Activated T-cell treated with anti-CD3 and anti-CD28 coated beads, Interleukin-2, amount 50 U/mL, for 1 hour (primary cell): ENCODE measurements around the gene SLC35B2.

Experiments
- DNase-seq: peaks from one replicate; pipeline ENCODE4 v3.0.0-alpha.2; 2020

The SLC35B2 gene

GRCh38 chr6:44257025-44257752 is at the start of gene SLC35B2:
SLC35B2 (minus strand) TSS chr6:44257528; CDS start chr6:44257410, 118 bp downstream.
- peak; percentile 76 for DNase-seq

- DNase-seq = no peak
These were observed 49.4 kb upstream of the SLC35B2 start for GRCh38 chr6:44306710-44307109.

GRCh38 chr6:44305200-44305725 is 47.9 kb upstream of the SLC35B2 start:
- no peak for DNase-seq

- peak; percentile 55 for DNase-seq
These were observed 47.2 kb upstream of the SLC35B2 start for GRCh38 chr6:44304282-44305199.

DNA sequence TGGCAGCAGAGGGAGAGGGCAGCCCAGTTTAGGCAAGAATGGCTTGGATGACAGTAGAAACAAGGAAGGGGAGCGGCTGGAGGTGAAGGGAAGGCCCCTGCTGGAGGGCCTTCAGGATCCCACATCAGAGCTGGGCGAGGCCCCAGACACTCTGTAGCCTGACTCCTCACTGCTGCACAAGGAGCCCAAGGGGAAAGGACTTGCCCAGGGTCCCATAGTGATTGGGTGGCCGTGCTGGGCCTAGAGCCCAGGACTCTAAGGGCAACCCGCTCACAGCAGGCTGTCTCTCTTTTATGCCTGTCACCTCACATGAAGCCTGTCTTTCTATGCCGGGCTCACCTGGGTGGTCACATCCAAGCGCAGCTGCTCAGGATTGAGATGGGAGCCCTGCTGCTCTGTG is 46.5 kb upstream of the SLC35B2 start:
- no peak for DNase-seq

DNA sequence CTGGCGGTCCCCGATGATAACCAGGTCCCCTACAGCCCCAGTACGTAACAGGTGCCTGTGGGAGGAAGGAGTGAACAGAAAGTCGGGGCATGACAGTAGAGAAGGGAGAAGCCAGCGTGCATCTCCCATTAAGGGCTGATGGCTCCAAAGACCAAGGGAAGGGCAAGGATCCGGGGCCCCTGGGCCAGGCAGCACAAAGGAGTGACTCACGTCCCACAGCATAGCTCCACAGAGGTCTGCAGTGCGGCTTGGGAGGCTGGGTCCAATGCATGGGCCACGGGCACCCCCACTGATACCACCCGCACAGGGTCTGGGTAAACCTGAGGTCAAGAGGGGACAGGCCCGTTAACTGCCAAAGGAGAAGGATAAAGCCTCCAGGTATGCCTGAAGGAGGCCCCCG is 45.5 kb upstream of the SLC35B2 start:
- no peak for DNase-seq

DNA sequence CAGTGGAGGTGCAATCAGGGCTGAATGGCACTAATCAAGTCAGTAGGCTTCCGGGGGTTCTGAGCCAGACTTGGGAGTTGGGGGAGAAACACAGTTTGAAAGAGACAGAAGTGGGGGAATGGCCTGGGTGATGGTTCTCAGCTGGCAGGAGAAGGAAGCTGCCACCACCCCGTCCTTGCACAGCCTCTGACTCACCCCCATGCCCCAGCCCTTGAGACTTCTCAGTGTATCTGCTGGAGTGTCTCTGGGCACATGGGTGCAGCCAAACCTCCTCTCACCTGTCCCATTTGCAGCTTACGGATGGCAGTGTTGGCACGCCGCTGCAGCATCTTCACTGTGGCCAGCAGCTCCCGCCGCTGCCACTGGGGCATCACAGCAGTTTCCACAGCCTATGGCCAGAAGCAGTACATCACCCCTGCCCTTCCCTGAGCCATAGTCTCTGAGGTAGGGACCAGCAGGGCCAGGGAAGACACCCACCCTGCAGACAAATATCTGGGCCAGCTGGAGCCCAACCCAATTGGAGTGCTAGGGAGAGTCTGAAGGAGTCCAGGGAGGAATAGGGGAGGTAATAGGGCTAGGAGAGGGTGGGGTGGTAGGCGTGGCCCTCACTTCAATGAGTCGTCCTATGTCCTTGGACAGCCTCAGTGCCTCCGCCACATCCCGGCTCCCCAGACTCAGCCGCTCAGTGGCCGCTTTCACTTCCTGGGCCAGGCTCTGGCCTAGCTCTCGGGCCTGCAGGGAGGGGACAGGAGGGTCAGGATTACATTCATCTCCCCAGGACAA is 44.6 kb upstream of the SLC35B2 start:
- no peak for DNase-seq

GRCh38 chr6:44301106-44301505 is 43.8 kb upstream of the SLC35B2 start:
- no peak for DNase-seq

GRCh38 chr6:44300292-44300823 is 43.0 kb upstream of the SLC35B2 start:
- no peak for DNase-seq

DNA sequence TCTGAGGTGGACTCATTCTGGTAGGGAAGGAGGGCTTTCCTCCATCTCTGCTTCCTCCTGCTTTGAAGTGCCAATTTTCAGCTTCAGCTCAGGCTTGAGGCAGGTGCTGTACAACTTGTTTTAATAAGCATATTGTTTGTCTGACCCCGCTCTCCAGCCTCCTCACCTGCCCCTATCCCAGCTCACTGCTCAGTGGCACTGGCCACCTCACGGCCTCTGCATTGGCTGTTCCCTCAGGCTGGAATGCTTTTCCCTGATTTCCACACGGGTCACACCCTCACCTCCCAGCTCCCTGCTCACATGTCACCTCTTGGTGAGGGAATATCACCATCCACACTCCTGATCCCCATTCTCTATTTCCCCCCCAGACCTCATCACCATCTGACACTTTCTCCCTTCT is 41.5 kb upstream of the SLC35B2 start:
- DNase-seq = no peak

DNA sequence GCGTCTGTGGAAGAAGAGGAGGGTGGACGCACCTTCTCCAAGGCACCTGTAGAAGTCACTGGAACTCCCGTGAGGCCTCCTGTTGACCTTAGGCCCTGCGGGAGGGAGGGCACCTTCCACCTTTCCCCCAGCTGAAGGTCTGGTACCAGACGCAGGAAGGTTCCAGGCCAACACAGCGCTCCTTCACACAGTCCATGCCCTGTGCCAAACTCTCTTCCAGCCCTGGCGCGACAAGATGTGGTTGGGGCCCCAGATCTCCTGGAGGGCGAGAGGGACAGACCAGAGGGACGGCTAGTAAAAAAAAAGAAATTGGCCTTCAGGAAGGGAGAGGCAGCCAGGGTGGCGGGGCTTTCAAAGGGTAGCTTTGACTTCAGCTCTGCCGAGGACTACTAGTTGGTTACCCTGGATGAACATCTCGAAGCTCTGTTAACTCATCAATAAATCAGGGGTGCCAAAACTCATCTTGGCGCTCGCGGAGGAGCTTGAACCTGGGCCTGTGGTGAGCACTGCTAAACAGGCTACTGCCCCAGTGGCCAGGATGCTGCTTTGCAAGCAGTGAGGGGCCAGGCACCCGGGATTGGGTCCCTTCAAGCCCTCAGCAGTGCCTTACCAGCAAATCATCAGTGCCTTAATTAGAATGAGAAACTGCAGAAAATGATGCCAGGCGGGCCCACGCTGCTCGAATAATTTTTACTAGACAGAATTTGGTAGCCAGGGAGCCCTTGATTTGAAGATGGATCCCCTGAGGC is 40.9 kb upstream of the SLC35B2 start:
- no peak for DNase-seq

- DNase-seq = peak; percentile 64
These were observed 40.0 kb upstream of the SLC35B2 start for GRCh38 chr6:44297063-44298038.

- DNase-seq = no peak
These were observed 37.8 kb upstream of the SLC35B2 start for GRCh38 chr6:44294832-44295791.

- no peak for DNase-seq
These were observed 35.5 kb upstream of the SLC35B2 start for GRCh38 chr6:44292661-44293365.

- no peak for DNase-seq
These were observed 34.5 kb upstream of the SLC35B2 start for GRCh38 chr6:44291841-44292240.

GRCh38 chr6:44289726-44290260 is 32.5 kb upstream of the SLC35B2 start:
- DNase-seq = no peak

GRCh38 chr6:44286747-44287146 is 29.4 kb upstream of the SLC35B2 start:
- no peak for DNase-seq

DNA sequence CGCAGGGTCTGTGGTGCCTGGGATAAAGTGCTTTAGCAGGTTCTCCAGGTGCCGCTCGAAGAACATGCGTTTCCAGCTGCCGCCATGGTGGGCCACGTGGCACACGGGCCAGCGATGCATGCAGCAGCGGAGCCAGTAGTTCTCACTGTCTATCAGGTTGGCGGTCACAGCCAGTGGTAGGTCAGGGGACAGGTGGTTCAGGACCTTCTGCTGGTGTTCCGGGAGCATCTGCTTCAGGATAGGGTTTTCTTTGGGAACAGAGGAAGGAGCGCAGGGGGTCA is 28.9 kb upstream of the SLC35B2 start:
- DNase-seq = no peak
